Duodenal mucosa (tissue), 2 donors: ENCODE data around the gene SDSL.

ENCODE experiments used
- H3K27ac ChIP-seq: one replicate; pipeline ENCODE4 v1.7.0; 2013; ENCODE audit warnings: low read depth, low read length
- H3K27me3 ChIP-seq, 2 donors: one replicate each; pipeline ENCODE4 v1.7.0; 2013; ENCODE audit warnings: low read length in 2 of 2, control low read depth in 1 of 2; ENCODE audit not compliant: insufficient read depth in 2 of 2, control insufficient read depth in 1 of 2
- H3K36me3 ChIP-seq, 2 donors: one replicate each; pipeline ENCODE4 v1.7.0; 2013; ENCODE audit warnings: low read length in 2 of 2, control low read depth in 1 of 2; ENCODE audit not compliant: insufficient read depth in 2 of 2, control insufficient read depth in 1 of 2
- H3K4me1 ChIP-seq, 2 donors: one replicate each; pipeline ENCODE4 v1.7.0; 2013; ENCODE audit warnings: low read length in 2 of 2, control low read depth in 1 of 2; ENCODE audit not compliant: insufficient read depth in 2 of 2, control insufficient read depth in 1 of 2
- H3K4me3 ChIP-seq, 2 donors: one replicate each; pipeline ENCODE4 v1.7.0; 2013; ENCODE audit warnings: low read length in 2 of 2, low read depth in 1 of 2
- H3K9ac ChIP-seq, 2 donors: one replicate each; pipeline ENCODE4 v1.7.0; 2013; ENCODE audit warnings: low read length in 2 of 2, low read depth in 1 of 2
- H3K9me3 ChIP-seq, 2 donors: one replicate each; pipeline ENCODE4 v1.7.0; 2013; ENCODE audit warnings: low read length in 2 of 2, control low read depth in 1 of 2; ENCODE audit not compliant: control insufficient read depth in 1 of 2

Gene SDSL

GRCh38 chr12:113422030-113422885, at the start of gene SDSL:
Gene SDSL, plus strand, starts transcription at chr12:113422380. Its CDS starts 5,603 bp downstream, at chr12:113427983.
- peaks cover 8 to 38% of the 10 kb centered on the region in 2 donors for H3K4me1 ChIP-seq

GRCh38 chr12:113373440-113373839, 48.7 kb upstream of the SDSL start:
- no peak overlapping the region for H3K4me3 ChIP-seq
- H3K9me3 ChIP-seq: no peaks in the 10 kb centered on the region
- H3K4me1 ChIP-seq: no peaks in the 10 kb centered on the region
- no peak overlapping the region for H3K9ac ChIP-seq
- H3K27ac ChIP-seq: no peak overlapping the region
- H3K27me3 ChIP-seq: no peaks in the 10 kb centered on the region
- peaks cover under 1 to 25% of the 10 kb centered on the region in 2 donors for H3K36me3 ChIP-seq

More at GRCh38 chr12:113422030-113422885, at the start of gene SDSL:
- Histone ChIP-seq H3K9me3 (no peaks in the 10 kb centered on the region), H3K9ac (peak within 1 kb of the TSS; percentile 84 to 99), H3K4me3 (peak within 1 kb of the TSS; percentile 83 to 89), H3K27ac (peak within 1 kb of the TSS; percentile 44), H3K36me3 (no peaks in the 10 kb centered on the region), H3K27me3 (no peaks in the 10 kb centered on the region)

GRCh38 chr12:113373969-113374368, 48.2 kb upstream of the SDSL start:
- Histone ChIP-seq H3K27ac (no peak overlapping the region), H3K4me3 (no peak overlapping the region), H3K9ac (no peak overlapping the region), H3K4me1 (no peaks in the 10 kb centered on the region), H3K27me3 (no peaks in the 10 kb centered on the region), H3K9me3 (no peaks in the 10 kb centered on the region), H3K36me3 (peaks cover 0 to 25% of the 10 kb centered on the region in 2 donors)

GRCh38 chr12:113374823-113375428, 47.3 kb upstream of the SDSL start:
- H3K36me3 ChIP-seq: peaks cover 0 to 28% of the 10 kb centered on the region in 2 donors
- H3K27me3 ChIP-seq: no peaks in the 10 kb centered on the region
- no peak overlapping the region for H3K4me3 ChIP-seq
- no peaks in the 10 kb centered on the region for H3K9me3 ChIP-seq
- H3K4me1 ChIP-seq: no peaks in the 10 kb centered on the region
- no peak overlapping the region for H3K27ac ChIP-seq
- H3K9ac ChIP-seq: no peak overlapping the region

GRCh38 chr12:113378291-113378690, 43.9 kb upstream of the SDSL start:
- no peak overlapping the region for H3K9ac ChIP-seq
- H3K4me3 ChIP-seq: no peak overlapping the region
- no peaks in the 10 kb centered on the region for H3K27me3 ChIP-seq
- peaks cover 5 to 21% of the 10 kb centered on the region in 2 donors for H3K36me3 ChIP-seq
- no peak overlapping the region for H3K27ac ChIP-seq
- no peaks in the 10 kb centered on the region for H3K9me3 ChIP-seq
- no peaks in the 10 kb centered on the region for H3K4me1 ChIP-seq

GRCh38 chr12:113381220-113381619, 41.0 kb upstream of the SDSL start:
- H3K36me3 ChIP-seq: peaks cover 11 to 26% of the 10 kb centered on the region in 2 donors
- no peaks in the 10 kb centered on the region for H3K9me3 ChIP-seq
- no peak overlapping the region for H3K27ac ChIP-seq
- H3K27me3 ChIP-seq: no peaks in the 10 kb centered on the region
- H3K9ac ChIP-seq: no peak overlapping the region
- no peaks in the 10 kb centered on the region for H3K4me1 ChIP-seq
- H3K4me3 ChIP-seq: no peak overlapping the region

GRCh38 chr12:113382206-113382605, 40.0 kb upstream of the SDSL start:
- Histone ChIP-seq H3K9ac (no peak overlapping the region), H3K4me1 (no peaks in the 10 kb centered on the region), H3K9me3 (no peaks in the 10 kb centered on the region), H3K27ac (no peak overlapping the region), H3K4me3 (no peak overlapping the region), H3K27me3 (no peaks in the 10 kb centered on the region), H3K36me3 (peaks cover 11 to 24% of the 10 kb centered on the region in 2 donors)

- Histone ChIP-seq H3K9ac (no peak overlapping the region), H3K4me1 (no peaks in the 10 kb centered on the region), H3K9me3 (no peaks in the 10 kb centered on the region), H3K27ac (no peak overlapping the region), H3K36me3 (peaks cover 11 to 28% of the 10 kb centered on the region in 2 donors), H3K4me3 (no peak overlapping the region), H3K27me3 (no peaks in the 10 kb centered on the region)
Observed at GRCh38 chr12:113384778-113385177, 37.4 kb upstream of the SDSL start.

- Histone ChIP-seq H3K4me3 (no peak overlapping the region), H3K9ac (no peak overlapping the region), H3K27me3 (no peaks in the 10 kb centered on the region), H3K4me1 (no peaks in the 10 kb centered on the region), H3K27ac (no peak overlapping the region), H3K9me3 (no peaks in the 10 kb centered on the region), H3K36me3 (peaks cover 11 to 31% of the 10 kb centered on the region in 2 donors)
Observed at GRCh38 chr12:113385282-113385882, 36.8 kb upstream of the SDSL start.
